Lower lobe of right lung (tissue), 2 donors: ENCODE data around the gene TIMP1. TPM values are rescaled to one million over a fixed set of nuclear protein-coding genes. Genes with fewer than 3 reads are reported as not detected.

ENCODE experiments used
- ATAC-seq, 2 donors: fragments of 200-7000 bp; cut with Tn5 transposase; one replicate each; pipeline ENCODE4 v1.9.1; 2020 to 2022; ENCODE audit warnings: mild to moderate bottlenecking in 2 of 2, moderate library complexity in 2 of 2
- DNase-seq: peaks from one replicate; pipeline ENCODE4 v3.0.0-alpha.2; 2020
- H3K27ac ChIP-seq: fragments of 200-600 bp; one replicate; pipeline ENCODE4 v1.8.0; 2022
- H3K27me3 ChIP-seq: fragments of 200-600 bp; one replicate; pipeline ENCODE4 v1.8.0; 2022; ENCODE audit warnings: low read depth
- H3K36me3 ChIP-seq: fragments of 200-600 bp; one replicate; pipeline ENCODE4 v1.8.0; 2022; ENCODE audit warnings: mild to moderate bottlenecking
- H3K4me1 ChIP-seq: fragments of 200-600 bp; one replicate; pipeline ENCODE4 v1.8.0; 2022
- H3K4me3 ChIP-seq: fragments of 200-600 bp; one replicate; pipeline ENCODE4 v1.8.0; 2022; ENCODE audit warnings: mild to moderate bottlenecking
- H3K9me3 ChIP-seq: fragments of 200-600 bp; one replicate; pipeline ENCODE4 v1.8.0; 2022
- CTCF ChIP-seq: fragments of 200-600 bp; IDR thresholded peaks from one replicate; pipeline ENCODE4 v1.8.0; 2022; ENCODE audit warnings: antibody characterized with exemption, mild to moderate bottlenecking
- intact Hi-C: fragments of 100-400 bp; cut with DNase I; formaldehyde crosslinking; loops from one replicate; pipeline ENCODE4 v1.11.0; 2022
- total RNA-seq: library from RNA; stranded (reverse); fragmentation: NEBNext Ultra II Directional; extraction: Animal tissue kit (Norgen Biotek cat#: 25700); gene quantifications from one replicate; pipeline ENCODE4 v1.2.1, GENCODE V29; 2021
- donor health status: DM: no; HTN: yes; CAD: no; lungs with severe emphysema.

TIMP1 gene
- total RNA-seq, 1 donor from 2014 or later, result 189 TPM

DNA sequence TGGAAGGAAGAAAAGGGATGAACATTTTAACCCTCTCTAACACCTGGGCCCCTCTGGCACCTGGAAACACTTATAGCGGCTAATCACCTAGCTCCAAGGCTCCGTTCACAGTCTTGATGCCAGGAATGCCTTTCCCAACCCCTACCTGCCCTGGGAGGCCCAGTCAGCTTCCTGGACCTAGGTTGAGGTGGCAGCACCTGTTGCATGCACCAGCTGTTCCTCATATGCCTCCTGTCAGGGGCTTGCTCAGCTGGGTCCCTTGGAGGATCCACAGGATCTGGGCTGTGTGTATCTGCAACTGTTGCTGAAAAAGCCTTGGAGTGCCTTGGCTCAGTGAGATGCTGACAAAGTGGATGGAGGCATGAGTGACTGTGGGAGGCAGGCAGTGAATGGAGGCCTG, 43.1 kb downstream of the TIMP1 start:
- no peak for TF ChIP-seq CTCF
- Histone ChIP-seq H3K4me3 (no peak overlapping the region), H3K27ac (no peak overlapping the region), H3K27me3 (no peaks in the 10 kb centered on the region), H3K4me1 (no peaks in the 10 kb centered on the region), H3K9me3 (no peaks in the 10 kb centered on the region), H3K36me3 (no peaks in the 10 kb centered on the region)
- intact Hi-C loops, result no loop called here
- DNase-seq (no peak), ATAC-seq (no peak)

DNA sequence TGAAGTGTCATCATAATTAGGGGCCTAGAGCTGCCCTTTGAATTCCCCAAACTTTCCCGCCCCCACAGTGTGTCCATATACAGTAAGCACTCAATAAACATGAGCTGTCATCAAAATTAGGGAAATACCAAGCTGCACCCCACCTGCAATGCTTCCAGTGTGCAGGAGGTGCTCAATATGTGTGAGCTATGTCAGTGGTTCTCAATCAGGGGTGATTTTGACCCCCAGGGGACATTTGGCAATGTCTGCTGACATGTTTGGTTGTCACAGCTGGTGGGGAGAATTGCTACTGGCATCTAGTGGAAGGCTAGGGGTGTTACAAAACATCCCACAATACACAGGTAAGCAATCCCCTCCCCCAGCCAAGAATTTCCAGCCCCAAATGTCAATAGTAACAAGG, 46.7 kb downstream of the TIMP1 start:
- DNase-seq (no peak), ATAC-seq (no peak)
- TF ChIP-seq CTCF, result no peak
- no peaks in the 10 kb centered on the region for H3K4me1 ChIP-seq
- no peak overlapping the region for H3K27ac ChIP-seq
- H3K27me3 ChIP-seq, result no peaks in the 10 kb centered on the region
- no peaks in the 10 kb centered on the region for H3K36me3 ChIP-seq
- peak overlapping the region; percentile 34 for H3K4me3 ChIP-seq
- intact Hi-C loops, result no loop called here
- H3K9me3 ChIP-seq, result no peaks in the 10 kb centered on the region

DNA sequence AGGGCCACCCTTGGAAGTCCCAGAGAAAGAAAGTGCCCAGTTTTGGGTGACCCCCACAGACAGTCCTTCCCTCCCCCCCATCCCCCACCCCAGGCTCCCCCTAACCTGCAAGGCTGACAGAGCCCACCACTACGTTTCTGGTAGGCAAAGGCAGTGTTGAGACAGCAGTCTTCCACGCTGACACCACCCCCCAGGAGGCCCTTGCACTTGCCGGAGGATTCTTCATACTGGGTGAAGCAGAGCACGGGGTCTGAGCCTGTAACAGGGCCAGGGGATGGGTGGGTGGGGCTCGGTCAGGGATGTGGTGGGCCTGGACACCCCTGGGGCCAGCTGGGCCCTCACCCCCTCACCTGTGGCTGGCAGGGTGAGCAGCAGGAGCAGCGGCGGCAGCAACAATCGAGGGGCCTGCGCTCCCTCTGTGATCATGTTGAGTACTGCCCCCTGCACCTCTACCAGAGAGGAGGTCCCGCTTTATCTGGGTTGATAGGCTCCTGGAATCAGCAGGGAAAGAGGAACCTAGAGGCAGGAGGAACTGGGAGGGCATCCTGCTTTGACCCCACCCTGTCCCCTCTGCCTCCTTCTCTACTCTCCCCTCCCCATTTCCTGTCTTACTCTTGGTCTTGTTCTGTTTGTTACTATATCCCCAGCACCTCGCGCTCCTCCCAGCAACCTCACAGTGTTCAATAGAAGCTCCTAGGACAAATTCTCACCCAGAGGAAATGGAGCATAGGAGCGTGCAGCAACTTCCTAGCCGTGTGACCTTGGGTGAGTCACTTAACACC, 47.4 kb downstream of the TIMP1 start, which contains the start of gene CFP:
TSS of gene CFP (minus strand) at position 512 of the 782 bp plus-strand sequence. CDS start at position 426, 86 bp downstream.
- peak within 1 kb of the TSS; percentile 34 for H3K4me3 ChIP-seq
- intact Hi-C loops, result no loop called here
- no peak within 1 kb of the TSS for H3K27ac ChIP-seq
- H3K36me3 ChIP-seq, result no peaks in the 10 kb centered on the region
- H3K9me3 ChIP-seq, result no peaks in the 10 kb centered on the region
- H3K27me3 ChIP-seq, result no peaks in the 10 kb centered on the region
- no peak for DNase-seq
- H3K4me1 ChIP-seq, result no peaks in the 10 kb centered on the region
- peak; percentile 23 to 55 for ATAC-seq
- no peak for TF ChIP-seq CTCF

GRCh38 chrX:47631676-47632075, 49.4 kb downstream of the TIMP1 start:
- H3K4me3 ChIP-seq, result no peak overlapping the region
- H3K4me1 ChIP-seq, result no peaks in the 10 kb centered on the region
- H3K27ac ChIP-seq, result no peak overlapping the region
- intact Hi-C loops, result no loop called here
- no peak for TF ChIP-seq CTCF
- H3K36me3 ChIP-seq, result peaks cover 13% of the 10 kb centered on the region
- DNase-seq, result no peak
- no peak for ATAC-seq
- no peaks in the 10 kb centered on the region for H3K27me3 ChIP-seq
- H3K9me3 ChIP-seq, result no peaks in the 10 kb centered on the region

DNA sequence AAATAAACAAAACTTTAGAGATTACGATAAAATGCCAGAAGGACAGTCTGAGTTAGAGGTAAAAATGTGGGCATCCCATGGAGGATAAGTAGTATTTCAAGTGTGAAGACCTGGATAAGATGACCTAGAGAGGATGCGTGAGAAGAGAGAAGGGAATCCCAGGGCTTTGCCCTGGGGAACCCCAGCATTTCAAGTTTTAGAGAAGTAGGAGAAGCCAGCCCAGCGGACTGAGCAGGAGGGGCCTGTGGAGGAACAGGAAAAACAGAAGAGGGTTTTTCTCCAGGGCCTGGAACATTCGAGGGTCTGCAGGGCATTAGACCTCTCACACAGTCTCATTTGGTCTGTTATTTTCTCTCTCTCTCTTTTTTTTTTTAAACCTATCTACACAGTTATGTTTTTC, 50.4 kb downstream of the TIMP1 start:
- H3K36me3 ChIP-seq, result peaks cover 18% of the 10 kb centered on the region
- no peak overlapping the region for H3K4me3 ChIP-seq
- H3K27ac ChIP-seq, result no peak overlapping the region
- no peak for ATAC-seq
- H3K27me3 ChIP-seq, result no peaks in the 10 kb centered on the region
- H3K9me3 ChIP-seq, result no peaks in the 10 kb centered on the region
- DNase-seq, result no peak
- intact Hi-C loops, result no loop called here
- TF ChIP-seq CTCF, result no peak
- H3K4me1 ChIP-seq, result no peaks in the 10 kb centered on the region
